GM13977 (cell line): ENCODE data around the gene DGKI.

ENCODE experiments used
- DNase-seq: peaks from one replicate; pipeline ENCODE4 v3.0.0; 2012; ENCODE audit warnings: low spot score
- in situ Hi-C: fragments of 300-500 bp; cut with MboI; formaldehyde crosslinking; loops from one replicate; pipeline ENCODE4 v1.12.0; 2022; ENCODE audit warnings: low sequenced_read_pairs, low pct_unique_long_range_greater_than_20kb, mixed read lengths, inconsistent platforms; ENCODE audit not compliant: unreplicated experiment
- TF ChIP-seq, protein P1 (sequence below): IDR thresholded peaks from 2 replicates; pipeline ENCODE4 v1.5.1; 2012; ENCODE audit warnings: mild to moderate bottlenecking, control low read depth; ENCODE audit not compliant: insufficient read depth; ENCODE audit errors: extremely low read depth, missing control alignments

The DGKI gene

GRCh38 chr7:137873524-137873923 is 26.8 kb upstream of the DGKI start:
- TF ChIP-seq, protein P1, sequence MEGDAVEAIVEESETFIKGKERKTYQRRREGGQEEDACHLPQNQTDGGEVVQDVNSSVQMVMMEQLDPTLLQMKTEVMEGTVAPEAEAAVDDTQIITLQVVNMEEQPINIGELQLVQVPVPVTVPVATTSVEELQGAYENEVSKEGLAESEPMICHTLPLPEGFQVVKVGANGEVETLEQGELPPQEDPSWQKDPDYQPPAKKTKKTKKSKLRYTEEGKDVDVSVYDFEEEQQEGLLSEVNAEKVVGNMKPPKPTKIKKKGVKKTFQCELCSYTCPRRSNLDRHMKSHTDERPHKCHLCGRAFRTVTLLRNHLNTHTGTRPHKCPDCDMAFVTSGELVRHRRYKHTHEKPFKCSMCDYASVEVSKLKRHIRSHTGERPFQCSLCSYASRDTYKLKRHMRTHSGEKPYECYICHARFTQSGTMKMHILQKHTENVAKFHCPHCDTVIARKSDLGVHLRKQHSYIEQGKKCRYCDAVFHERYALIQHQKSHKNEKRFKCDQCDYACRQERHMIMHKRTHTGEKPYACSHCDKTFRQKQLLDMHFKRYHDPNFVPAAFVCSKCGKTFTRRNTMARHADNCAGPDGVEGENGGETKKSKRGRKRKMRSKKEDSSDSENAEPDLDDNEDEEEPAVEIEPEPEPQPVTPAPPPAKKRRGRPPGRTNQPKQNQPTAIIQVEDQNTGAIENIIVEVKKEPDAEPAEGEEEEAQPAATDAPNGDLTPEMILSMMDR, result no peak
- no peak for DNase-seq

GRCh38 chr7:137871170-137871915 is 24.6 kb upstream of the DGKI start:
- in situ Hi-C loops, result no loop called here
- TF ChIP-seq, protein P1, result no peak
- DNase-seq, result no peak

More at GRCh38 chr7:137873524-137873923, 26.8 kb upstream of the DGKI start:
- in situ Hi-C loops, result no loop called here

DNA sequence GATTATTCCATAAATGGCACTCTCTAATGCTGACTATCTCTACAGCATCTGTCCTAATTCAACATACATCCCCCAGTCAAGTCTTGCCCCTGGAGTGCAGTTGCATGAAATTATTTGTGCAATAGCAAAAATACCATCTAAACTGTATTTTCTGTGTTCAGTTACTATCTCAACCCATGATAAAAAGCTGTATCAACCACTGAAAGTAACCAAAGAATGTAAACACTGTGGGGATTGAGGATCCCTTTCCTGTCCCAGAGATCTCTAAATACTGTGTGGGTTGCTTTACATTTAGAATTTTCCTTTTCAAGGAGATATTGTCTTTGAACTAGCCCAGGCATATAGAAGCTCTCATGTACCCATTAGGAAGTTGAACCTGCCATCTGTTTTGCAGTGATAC is 23.9 kb upstream of the DGKI start:
- DNase-seq, result no peak
- TF ChIP-seq, protein P1, result no peak
- in situ Hi-C loops, result no loop called here

DNA sequence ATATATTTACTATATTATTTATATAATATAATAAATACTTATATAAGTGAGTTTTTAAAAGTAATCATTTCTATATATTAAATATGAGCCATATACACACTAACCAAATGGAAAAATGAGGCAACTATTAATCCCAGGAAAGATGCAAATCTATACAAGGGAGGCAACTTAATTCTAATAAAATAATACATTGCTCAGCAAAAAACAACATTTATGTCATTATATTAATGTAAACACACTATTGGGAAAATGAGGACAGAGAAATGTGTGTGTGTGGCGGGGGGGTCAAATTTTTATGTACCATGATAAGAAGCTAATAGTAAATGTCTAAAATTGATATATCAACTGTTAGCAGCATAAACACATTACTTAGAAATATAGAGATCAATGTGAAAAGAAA is 23.3 kb upstream of the DGKI start:
- TF ChIP-seq, protein P1, result no peak
- in situ Hi-C loops, result no loop called here
- DNase-seq, result no peak

GRCh38 chr7:137869260-137869659 is 22.5 kb upstream of the DGKI start:
- no peak for DNase-seq
- in situ Hi-C loops, result no loop called here
- TF ChIP-seq, protein P1, result no peak

- in situ Hi-C loops, result no loop called here
- DNase-seq, result no peak
- TF ChIP-seq, protein P1, result no peak
These were observed 20.5 kb upstream of the DGKI start for GRCh38 chr7:137867289-137867688.
